ENCODE results near the gene PCSK7.

Gene PCSK7

DNA sequence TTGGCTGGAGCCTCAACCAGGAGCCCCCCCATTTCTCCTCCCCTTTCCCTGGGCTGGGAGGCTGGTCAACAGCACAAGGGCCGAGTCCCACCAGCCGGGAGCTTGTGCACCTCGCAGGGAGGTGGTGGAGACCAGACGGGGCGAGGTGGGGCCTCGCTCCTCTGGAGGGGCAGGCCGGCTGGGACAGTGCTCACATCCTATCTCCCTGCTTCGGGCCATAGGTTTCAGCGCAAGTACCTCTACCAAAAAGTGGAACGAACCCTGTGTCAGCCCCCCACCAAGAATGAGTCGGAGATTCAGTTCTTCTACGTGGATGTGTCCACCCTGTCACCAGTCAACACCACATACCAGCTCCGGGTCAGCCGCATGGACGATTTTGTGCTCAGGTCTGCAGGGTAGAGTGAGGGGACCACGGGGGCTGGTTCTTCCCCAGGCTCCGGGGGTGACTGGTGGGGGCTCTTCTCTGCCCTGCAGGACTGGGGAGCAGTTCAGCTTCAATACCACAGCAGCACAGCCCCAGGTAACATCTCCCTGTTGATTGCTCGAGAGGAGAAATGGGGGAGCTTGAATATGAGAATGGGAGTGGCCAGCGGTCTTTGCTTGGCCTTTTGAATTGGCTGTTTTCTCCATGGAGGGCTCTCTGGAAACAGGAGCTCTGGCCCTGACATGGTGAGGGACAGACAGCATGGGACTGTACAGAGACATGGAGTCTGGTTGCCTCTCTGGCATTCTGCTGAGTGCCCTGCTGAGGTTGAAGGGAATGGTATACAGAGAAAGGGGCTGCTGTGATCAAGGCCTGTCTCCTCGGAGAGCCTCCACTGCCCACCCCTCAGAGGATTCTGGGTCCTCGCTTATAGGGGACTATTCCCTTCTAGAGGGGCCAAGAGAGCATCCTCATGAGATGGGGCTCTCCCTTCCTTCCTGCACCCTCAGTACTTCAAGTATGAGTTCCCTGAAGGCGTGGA, 50.0 kb downstream of the PCSK7 start:
- DNase-seq (ENCODE audit: low spot score): no peak

DNA sequence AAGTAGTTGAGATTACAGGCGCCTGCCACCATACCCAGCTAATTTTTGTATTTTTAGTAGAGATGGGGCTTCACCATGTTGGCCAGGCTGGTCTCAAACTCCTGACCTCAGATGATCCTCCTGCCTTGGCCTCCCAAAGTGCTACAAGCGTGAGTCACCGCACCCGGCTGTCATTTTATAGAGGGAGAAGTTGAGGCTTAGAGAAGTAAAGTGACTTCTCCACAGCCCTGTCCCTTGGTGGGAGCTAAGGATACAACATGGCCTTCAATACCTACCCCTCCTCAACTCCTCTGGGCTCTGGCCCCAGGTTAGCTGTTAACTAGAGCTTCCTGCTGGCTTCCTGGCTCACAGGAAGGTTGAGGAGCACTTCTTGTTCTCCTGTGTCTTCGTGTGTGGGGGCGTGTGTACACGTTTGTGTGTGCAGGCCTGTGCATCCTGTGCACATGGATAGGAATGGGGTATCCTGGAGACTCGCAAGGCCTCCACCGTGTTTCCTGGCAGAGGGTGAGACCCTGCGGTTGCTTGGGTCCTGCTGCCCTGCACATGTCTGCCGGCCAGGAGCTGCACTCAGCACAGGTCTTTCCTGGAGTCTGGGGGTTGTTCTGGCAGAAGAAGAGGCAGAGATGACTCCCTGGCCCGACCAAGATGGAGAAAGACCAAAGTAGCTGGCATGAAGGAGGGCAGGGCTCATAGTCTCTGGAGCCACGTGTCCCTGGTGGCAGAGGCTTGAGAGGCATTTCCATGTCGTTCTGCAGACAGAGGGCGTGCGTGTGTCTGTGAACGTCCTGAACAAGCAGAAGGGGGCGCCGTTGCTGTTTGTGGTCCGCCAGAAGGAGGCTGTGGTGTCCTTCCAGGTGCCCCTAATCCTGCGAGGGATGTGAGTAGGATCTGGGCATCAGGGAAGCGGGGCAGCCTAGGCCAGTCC, 51.0 kb downstream of the PCSK7 start:
- DNase-seq (ENCODE audit: low spot score): peak; percentile 54

GRCh38 chr11:117180020-117180419, 51.9 kb downstream of the PCSK7 start:
- DNase-seq (ENCODE audit: low spot score): no peak

GRCh38 chr11:117179048-117179999, 52.5 kb downstream of the PCSK7 start:
- DNase-seq (ENCODE audit: low spot score): peak; percentile 38

DNA sequence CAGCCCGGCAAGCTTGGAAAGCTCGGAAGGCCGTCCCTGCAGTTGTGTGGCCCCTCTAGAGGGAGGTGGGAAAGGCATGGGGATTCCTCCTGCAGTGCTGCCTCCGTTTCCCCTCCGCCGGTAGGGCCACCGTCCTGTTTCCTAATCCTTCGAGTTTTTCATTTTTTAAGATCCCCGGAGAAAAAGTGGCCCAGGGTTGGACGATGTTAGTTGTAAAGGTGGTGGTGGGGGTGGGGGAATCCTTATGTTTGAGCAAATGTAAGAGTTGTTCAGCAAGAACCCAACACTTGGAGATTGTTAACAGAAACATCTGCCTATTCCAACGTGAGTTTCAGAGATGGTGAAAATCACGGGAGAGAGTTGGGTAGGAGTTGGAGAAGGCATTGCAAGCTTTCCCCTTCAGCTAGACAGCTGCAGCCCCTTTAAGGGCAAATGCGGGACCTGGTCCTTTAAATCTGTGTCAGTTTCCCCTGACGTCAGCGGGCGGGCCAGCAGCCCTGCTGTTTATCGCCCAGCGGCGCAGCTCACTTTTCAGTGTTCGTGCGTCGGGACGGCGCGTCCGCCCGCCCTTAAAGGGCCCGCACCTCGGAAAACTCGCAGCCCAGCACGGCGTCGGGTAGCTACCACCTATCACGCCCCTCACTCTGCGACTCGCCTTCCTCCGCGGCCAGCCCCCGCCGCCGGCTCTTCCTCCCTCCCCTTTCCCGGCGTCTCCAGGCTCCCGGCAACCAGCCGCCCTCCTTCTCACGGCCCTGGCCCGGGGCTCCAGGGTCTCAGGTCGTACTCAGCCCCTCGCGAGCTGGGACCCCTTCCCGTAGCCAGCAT, 53.5 kb downstream of the PCSK7 start, which contains the start of gene SIDT2:
TSS of gene SIDT2 (plus strand) at position 534 of the 825 bp plus-strand sequence. CDS start 521 bp downstream, outside the sequence.
- peak; percentile 84 for DNase-seq (ENCODE audit: low spot score)

- DNase-seq (ENCODE audit: low spot score): no peak
These were observed 54.2 kb downstream of the PCSK7 start for GRCh38 chr11:117177534-117178209.

DNA sequence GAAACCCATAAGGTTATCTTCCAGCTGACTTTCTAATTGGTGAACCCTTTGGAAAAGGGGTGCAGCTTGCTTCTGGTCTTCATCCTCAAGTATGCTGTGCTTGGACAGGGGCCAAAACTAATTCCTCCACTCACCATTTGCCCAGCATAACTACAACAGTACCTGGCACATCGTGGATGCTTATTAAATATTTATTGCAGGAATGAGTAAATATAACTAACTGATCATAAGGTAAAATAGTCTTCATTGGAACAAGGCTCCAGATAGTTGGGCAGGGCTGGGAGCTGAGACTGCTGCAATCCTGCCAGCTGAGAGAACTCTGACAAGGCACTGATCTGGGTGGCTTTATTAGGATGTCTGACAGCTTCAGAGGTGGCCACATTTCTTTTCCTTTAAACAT, 55.7 kb downstream of the PCSK7 start:
- no peak for DNase-seq (ENCODE audit: low spot score)

DNA sequence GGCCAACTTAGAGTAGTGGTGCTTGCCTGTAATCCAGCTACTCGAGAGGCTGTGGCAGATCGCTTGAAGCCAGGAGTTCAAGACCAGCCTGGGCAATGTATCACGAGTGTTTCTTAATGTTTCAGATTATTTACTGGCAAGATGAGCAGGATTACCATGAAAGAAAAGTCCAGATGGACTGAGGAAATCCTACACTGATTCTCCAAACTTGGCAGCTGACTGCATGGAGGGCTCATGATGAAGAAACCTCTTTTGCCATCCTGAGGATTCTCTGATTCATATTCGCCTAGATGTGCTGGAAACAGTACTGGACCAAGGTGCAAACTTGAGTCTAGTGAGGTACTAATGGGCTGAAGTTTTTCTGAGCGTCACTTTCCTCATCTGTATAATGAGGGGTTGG, 56.1 kb downstream of the PCSK7 start:
- DNase-seq (ENCODE audit: low spot score): no peak

DNA sequence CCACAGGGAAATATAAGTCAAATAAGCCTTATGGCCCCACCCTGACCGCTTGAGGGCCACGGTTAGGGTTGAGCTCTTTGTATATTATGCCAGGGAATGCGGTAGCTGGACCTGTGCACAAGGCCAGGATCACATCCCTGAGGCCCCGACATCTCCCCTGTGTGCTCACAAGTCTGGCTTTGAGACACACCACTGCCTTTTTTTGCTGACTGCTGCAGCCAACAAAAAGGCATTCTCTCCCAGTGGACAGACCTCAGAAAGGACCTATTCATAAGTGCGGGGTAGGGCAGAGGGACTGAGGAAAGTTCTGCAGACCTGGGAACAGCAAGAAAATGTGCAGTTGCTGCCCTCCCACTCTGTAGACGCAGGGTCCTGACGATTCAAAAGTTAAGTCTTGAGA, 56.8 kb downstream of the PCSK7 start:
- no peak for DNase-seq (ENCODE audit: low spot score)

DNA sequence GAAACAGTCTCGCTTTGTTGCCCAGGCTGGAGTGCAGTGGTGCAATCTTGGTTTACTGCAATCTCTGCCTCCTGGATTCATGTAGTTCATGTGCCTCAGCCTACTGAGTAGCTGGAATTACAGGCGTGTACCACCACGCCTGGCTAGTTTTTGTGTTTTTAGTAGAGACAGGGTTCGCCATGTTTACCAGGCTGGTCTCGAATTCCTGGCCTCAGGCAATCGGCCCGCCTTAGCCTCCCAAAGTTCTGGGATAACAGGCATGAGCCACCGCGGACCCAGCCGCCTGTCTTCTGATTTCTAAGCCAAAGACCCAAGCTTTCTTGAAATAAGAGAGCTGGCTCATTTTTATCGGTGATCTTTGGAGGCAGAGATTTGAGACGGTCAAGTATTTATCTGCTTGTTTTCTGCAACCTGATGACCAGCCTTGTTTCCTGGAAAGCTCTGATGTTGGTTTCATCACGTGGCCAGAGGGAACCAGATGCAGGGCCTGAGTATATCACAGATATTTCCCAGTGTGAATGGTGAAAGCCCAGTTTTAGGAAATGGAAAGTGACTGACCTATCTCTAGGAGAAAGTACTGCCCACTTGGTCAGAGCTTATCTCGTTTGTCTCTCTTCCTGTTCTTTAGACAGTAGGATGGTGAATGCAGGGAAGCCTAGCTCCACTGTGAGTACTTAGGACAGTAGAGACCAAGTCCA, 59.0 kb downstream of the PCSK7 start:
- DNase-seq (ENCODE audit: low spot score): no peak

- no peak for DNase-seq (ENCODE audit: low spot score)
These were observed 60.3 kb downstream of the PCSK7 start for GRCh38 chr11:117171404-117172061.

DNA sequence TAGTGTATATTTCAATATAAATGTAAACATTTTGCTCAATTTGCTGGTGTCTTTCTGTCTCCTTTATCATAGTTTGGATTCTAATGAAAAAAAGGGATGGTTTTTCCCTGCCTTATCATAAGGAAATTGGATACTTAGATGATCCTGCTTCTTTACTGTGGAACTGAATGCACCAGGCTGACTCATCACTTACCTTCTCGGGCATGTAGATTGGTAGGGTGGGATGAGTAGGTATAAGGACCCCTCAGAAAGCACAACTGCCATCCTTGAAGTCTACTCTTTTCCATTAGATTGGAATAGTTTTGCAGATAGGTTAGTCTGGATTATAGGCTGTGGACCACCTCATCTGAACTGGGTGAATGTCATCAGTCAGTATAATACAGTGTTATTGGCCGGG, 60.9 kb downstream of the PCSK7 start:
- no peak for DNase-seq (ENCODE audit: low spot score)

DNA sequence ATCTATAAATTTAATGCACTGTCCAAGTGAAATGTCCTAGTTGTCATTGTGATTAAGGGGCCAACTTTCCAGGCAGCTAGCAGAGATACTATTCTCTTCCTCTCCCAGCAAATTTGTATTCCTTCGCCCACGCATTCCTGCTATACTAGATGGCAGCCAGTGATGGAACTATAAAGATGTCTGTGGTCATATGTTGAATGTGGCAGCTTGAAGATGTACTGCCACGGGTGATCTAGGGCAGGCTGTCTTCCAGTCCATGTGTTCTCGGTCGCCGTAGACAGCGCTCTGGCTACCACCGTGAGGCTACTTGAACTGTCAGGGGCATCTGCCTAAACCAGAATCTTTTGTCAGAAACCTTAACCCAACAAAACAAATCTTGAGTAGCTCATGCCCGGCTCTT, 61.7 kb downstream of the PCSK7 start:
- DNase-seq (ENCODE audit: low spot score): no peak

GRCh38 chr11:117169736-117170135, 62.1 kb downstream of the PCSK7 start:
- DNase-seq (ENCODE audit: low spot score): no peak

DNA sequence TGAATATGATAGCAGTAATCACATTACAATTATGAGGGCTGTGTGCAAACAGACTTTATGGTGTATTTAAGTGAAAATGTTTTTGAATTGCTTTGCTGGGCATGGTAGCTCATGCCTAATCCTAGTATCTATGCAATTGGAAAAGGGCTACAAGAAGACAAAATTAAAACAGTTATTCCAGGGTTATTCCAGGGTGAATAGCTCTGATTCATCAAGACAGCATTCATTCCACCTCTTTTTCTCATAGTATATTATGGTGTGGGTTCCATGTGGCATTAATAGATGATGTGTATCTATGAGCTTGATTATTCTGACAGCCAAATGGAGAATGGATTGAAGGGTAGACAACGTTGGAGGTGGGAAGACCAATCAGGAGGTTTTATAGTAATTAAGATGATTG, 65.4 kb downstream of the PCSK7 start:
- DNase-seq (ENCODE audit: low spot score): no peak

DNA sequence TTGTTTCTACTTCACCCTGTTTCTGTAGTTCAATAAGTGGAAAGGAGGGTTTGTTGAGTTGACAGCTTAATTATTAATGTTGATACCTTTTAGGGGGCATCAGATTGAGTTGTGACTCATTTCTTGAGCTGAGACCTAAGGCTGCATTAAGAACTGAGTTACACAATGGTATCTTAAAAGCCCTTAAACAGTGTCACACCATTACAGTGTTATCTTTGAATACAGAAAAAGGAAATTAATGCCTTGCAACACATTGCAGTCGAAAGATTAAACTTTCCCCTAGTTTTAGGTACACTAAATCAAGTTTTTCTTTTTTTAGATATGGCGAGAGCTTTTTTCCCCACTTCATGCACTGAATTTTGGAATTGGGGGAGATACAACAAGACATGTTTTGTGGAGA, 71.0 kb downstream of the PCSK7 start:
- DNase-seq (ENCODE audit: low spot score): no peak

DNA sequence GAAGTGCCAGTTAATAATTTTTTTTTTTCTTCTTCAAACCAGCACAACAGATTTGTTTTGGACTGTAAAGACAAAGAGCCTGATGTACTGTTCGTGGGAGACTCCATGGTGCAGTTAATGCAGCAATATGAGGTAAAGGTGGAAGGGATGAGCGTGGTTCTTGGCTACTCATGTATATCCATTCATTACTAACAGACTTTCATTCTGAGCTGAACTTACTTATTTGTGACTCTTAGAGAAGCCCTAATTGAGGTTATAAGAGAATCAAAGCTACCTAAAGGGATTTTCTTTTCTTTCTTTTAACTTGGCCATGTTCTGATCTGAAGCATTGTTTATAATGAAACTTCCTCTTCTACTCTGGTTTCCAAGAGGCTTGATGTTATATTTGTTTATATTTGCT, 72.0 kb downstream of the PCSK7 start:
- DNase-seq (ENCODE audit: low spot score): no peak

GRCh38 chr11:117157507-117157906, 74.4 kb downstream of the PCSK7 start:
- no peak for DNase-seq (ENCODE audit: low spot score)

DNA sequence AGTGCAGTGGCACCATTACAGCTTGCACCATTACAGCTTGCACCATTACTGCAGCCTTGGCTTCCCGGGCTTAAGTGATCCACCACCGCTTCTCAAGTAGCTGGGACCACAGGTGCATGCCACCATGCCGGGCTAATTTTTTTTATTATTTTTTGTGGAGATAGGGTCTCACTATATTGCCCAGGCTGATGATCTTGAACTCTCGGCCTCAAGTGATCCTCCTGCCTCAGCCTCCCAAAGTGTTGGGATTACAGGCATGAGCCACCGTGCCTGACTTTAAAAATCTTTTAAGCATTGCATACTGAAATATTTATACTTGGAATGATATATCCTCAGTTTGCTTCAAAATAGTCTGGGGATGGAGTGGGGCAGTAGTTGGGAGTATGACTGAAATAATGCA, 77.4 kb downstream of the PCSK7 start:
- DNase-seq (ENCODE audit: low spot score): no peak
